Neural cell (in vitro differentiated cells): Measurements from ENCODE around the gene DMKN. TPM values are rescaled to one million over a fixed set of nuclear protein-coding genes. Genes with fewer than 3 reads are reported as not detected.

Experiments used
- H2AFZ ChIP-seq: fragments of 200-600, 300-800 bp; sonication (generic), shearing (Covaris generic); 2 replicates; pipeline ENCODE4 v1.6.0; 2014; ENCODE audit warnings: low read depth, mild to moderate bottlenecking, antibody characterized with exemption, low read length, moderate library complexity
- H3F3A ChIP-seq: fragments of 200-600 bp; shearing (Covaris generic); 2 replicates; pipeline ENCODE4 v1.6.1; 2016; ENCODE audit warnings: mild to moderate bottlenecking, moderate library complexity, mixed read lengths, antibody characterized with exemption, low read length; ENCODE audit not compliant: insufficient read depth, poor library complexity, severe bottlenecking
- H3K27ac ChIP-seq: fragments of 200-600, 300-800 bp; sonication (generic), shearing (Covaris generic); 2 replicates; pipeline ENCODE4 v1.5.1; 2014; ENCODE audit warnings: mild to moderate bottlenecking, low read length, moderate library complexity
- H3K27me3 ChIP-seq: fragments of 300-800, 200-600 bp; sonication (generic), shearing (Covaris generic); 2 replicates; pipeline ENCODE4 v1.6.0; 2014; ENCODE audit warnings: mild to moderate bottlenecking, low read depth, low read length, moderate library complexity; ENCODE audit not compliant: insufficient read depth
- H3K36me3 ChIP-seq: fragments of 300-800, 200-600 bp; sonication (generic), shearing (Covaris generic); 2 replicates; pipeline ENCODE4 v1.5.1; 2014; ENCODE audit warnings: mild to moderate bottlenecking, antibody characterized with exemption, low read length, moderate library complexity; ENCODE audit not compliant: insufficient read depth
- H3K4me2 ChIP-seq: fragments of 300-800, 200-600 bp; sonication (generic), shearing (Covaris generic); 2 replicates; pipeline ENCODE4 v1.6.0; 2014; ENCODE audit warnings: mild to moderate bottlenecking, low read length
- H3K4me3 ChIP-seq: fragments of 300-800, 200-600 bp; sonication (generic), shearing (Covaris generic); 2 replicates; pipeline ENCODE4 v1.5.1; 2014; ENCODE audit warnings: mild to moderate bottlenecking, low read length, moderate library complexity
- H3K79me2 ChIP-seq: fragments of 200-600 bp; shearing (Covaris generic); replicated peaks from 2 replicates; pipeline ENCODE4 v1.6.0; 2014; ENCODE audit warnings: mild to moderate bottlenecking, low read length, moderate library complexity; ENCODE audit not compliant: insufficient read depth
- H3K9ac ChIP-seq: fragments of 300-800, 200-600 bp; sonication (generic), shearing (Covaris generic); 2 replicates; pipeline ENCODE4 v1.6.1; 2016; ENCODE audit warnings: mild to moderate bottlenecking, low read length, mixed read lengths
- H3K9me2 ChIP-seq: fragments of 200-600 bp; shearing (Covaris generic); 2 replicates; pipeline ENCODE4 v1.6.1; 2016; ENCODE audit warnings: mild to moderate bottlenecking, low read length, mixed read lengths; ENCODE audit not compliant: insufficient read depth
- H3K9me3 ChIP-seq: fragments of 200-600, 300-800 bp; sonication (generic), shearing (Covaris generic); 2 replicates; pipeline ENCODE4 v1.6.1; 2016; ENCODE audit warnings: mild to moderate bottlenecking, mixed run types, low read length, moderate library complexity, mixed read lengths
- H4K20me1 ChIP-seq: fragments of 200-600 bp; shearing (Covaris generic); 2 replicates; pipeline ENCODE4 v1.6.1; 2016; ENCODE audit warnings: mild to moderate bottlenecking, mixed run types; ENCODE audit not compliant: insufficient read depth
- CTCF ChIP-seq: fragments of 450-650 bp; IDR thresholded peaks from 2 replicates; pipeline ENCODE4 v1.5.1; 2014; ENCODE audit warnings: antibody characterized with exemption, mild to moderate bottlenecking, moderate library complexity; ENCODE audit not compliant: poor library complexity, severe bottlenecking
- EP300 ChIP-seq: fragments of 450-650 bp; conservative IDR thresholded peaks from 2 replicates; pipeline ENCODE4 v1.6.1; 2014; ENCODE audit warnings: antibody characterized with exemption, mild to moderate bottlenecking, moderate library complexity; ENCODE audit not compliant: poor library complexity, severe bottlenecking
- EZH2 ChIP-seq: fragments of 200-600, 300-800 bp; shearing (Covaris generic), sonication (generic); IDR thresholded peaks from 2 replicates; pipeline ENCODE4 v1.6.1; 2014; ENCODE audit warnings: antibody characterized with exemption, low read length, borderline replicate concordance, mild to moderate bottlenecking; ENCODE audit not compliant: insufficient read depth, poor library complexity, severe bottlenecking
- MXI1 ChIP-seq: fragments of 450-650 bp; conservative IDR thresholded peaks from 2 replicates; pipeline ENCODE4 v1.6.1; 2014; ENCODE audit warnings: antibody characterized with exemption, mild to moderate bottlenecking; ENCODE audit not compliant: poor library complexity, severe bottlenecking
- POLR2AphosphoS5 ChIP-seq: IDR thresholded peaks from 2 replicates; pipeline ENCODE4 v1.6.1; 2012
- RAD21 ChIP-seq: fragments of 450-650 bp; conservative IDR thresholded peaks from 2 replicates; pipeline ENCODE4 v1.6.1; 2014; ENCODE audit warnings: antibody characterized with exemption, mild to moderate bottlenecking, moderate library complexity
- REST ChIP-seq: IDR thresholded peaks from 2 replicates; pipeline ENCODE4 v1.6.1; 2012; ENCODE audit warnings: borderline replicate concordance
- SMC3 ChIP-seq: fragments of 450-650 bp; conservative IDR thresholded peaks from 2 replicates; pipeline ENCODE4 v1.6.1; 2014; ENCODE audit warnings: antibody characterized with exemption, mild to moderate bottlenecking, moderate library complexity; ENCODE audit not compliant: poor library complexity
- TAF1 ChIP-seq: IDR thresholded peaks from 2 replicates; pipeline ENCODE4 v1.6.1; 2012; ENCODE audit warnings: low read depth
- polyA plus RNA-seq: library from polyadenylated mRNA; depleted of rRNA; stranded (reverse); fragments of >200 nt; gene quantifications from 2 replicates; pipeline ENCODE4 v1.2.3, GENCODE V29; 2014

Gene DMKN
- polyA plus RNA-seq, 1 donor from 2014 or later: not detected

- Histone ChIP-seq H3F3A (no peaks in the 10 kb centered on the region), H3K27ac (no peak overlapping the region), H4K20me1 (no peaks in the 10 kb centered on the region), H3K9me3 (no peaks in the 10 kb centered on the region), H3K4me3 (no peak overlapping the region), H3K79me2 (no peaks in the 10 kb centered on the region), H3K9ac (no peak overlapping the region), H3K27me3 (peaks cover 27% of the 10 kb centered on the region), H3K9me2 (no peaks in the 10 kb centered on the region), H3K36me3 (no peaks in the 10 kb centered on the region), H2AFZ (no peak overlapping the region), H3K4me2 (no peak overlapping the region)
- TF ChIP-seq SMC3 (no peak), EZH2 (no peak), RAD21 (no peak)
These were observed 48.9 kb upstream of the DMKN start for GRCh38 chr19:35562336-35562735.

- H3K4me3 ChIP-seq: no peak overlapping the region
- H3K27ac ChIP-seq: no peak overlapping the region
- H3K27me3 ChIP-seq: peaks cover 30% of the 10 kb centered on the region
- H3K4me2 ChIP-seq: no peak overlapping the region
- H4K20me1 ChIP-seq: no peaks in the 10 kb centered on the region
- no peaks in the 10 kb centered on the region for H3K36me3 ChIP-seq
- no peak overlapping the region for H2AFZ ChIP-seq
- H3K9me2 ChIP-seq: no peaks in the 10 kb centered on the region
- H3F3A ChIP-seq: no peaks in the 10 kb centered on the region
- no peaks in the 10 kb centered on the region for H3K79me2 ChIP-seq
- TF ChIP-seq SMC3 (no peak), EZH2 (no peak), MXI1 (no peak), REST (no peak), EP300 (no peak), POLR2AphosphoS5 (no peak), CTCF (no peak), TAF1 (no peak), RAD21 (no peak)
- H3K9me3 ChIP-seq: no peaks in the 10 kb centered on the region
- no peak overlapping the region for H3K9ac ChIP-seq
These were observed 48.0 kb upstream of the DMKN start for GRCh38 chr19:35561436-35561835.

GRCh38 chr19:35560677-35561076, 47.2 kb upstream of the DMKN start:
- H3K4me3 ChIP-seq: no peak overlapping the region
- H3K4me2 ChIP-seq: no peak overlapping the region
- H4K20me1 ChIP-seq: no peaks in the 10 kb centered on the region
- no peak overlapping the region for H2AFZ ChIP-seq
- H3K9me2 ChIP-seq: no peaks in the 10 kb centered on the region
- H3K36me3 ChIP-seq: no peaks in the 10 kb centered on the region
- no peak overlapping the region for H3K27ac ChIP-seq
- H3K9me3 ChIP-seq: no peaks in the 10 kb centered on the region
- no peak overlapping the region for H3K9ac ChIP-seq
- H3K79me2 ChIP-seq: no peaks in the 10 kb centered on the region
- no peak for TF ChIP-seq MXI1
- TF ChIP-seq SMC3: no peak
- TF ChIP-seq EZH2: no peak
- no peak for TF ChIP-seq REST
- peaks cover 30% of the 10 kb centered on the region for H3K27me3 ChIP-seq
- no peaks in the 10 kb centered on the region for H3F3A ChIP-seq
